Dedifferentiated amniotic fluid mesenchymal stem cell (primary cell): ENCODE results near the gene TSSK3.

Experiments used
- DNase-seq: peaks from one replicate; pipeline ENCODE4 v3.0.0-alpha.2; 2016; ENCODE audit errors: extremely low spot score

TSSK3 gene, protein sequence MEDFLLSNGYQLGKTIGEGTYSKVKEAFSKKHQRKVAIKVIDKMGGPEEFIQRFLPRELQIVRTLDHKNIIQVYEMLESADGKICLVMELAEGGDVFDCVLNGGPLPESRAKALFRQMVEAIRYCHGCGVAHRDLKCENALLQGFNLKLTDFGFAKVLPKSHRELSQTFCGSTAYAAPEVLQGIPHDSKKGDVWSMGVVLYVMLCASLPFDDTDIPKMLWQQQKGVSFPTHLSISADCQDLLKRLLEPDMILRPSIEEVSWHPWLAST

DNA sequence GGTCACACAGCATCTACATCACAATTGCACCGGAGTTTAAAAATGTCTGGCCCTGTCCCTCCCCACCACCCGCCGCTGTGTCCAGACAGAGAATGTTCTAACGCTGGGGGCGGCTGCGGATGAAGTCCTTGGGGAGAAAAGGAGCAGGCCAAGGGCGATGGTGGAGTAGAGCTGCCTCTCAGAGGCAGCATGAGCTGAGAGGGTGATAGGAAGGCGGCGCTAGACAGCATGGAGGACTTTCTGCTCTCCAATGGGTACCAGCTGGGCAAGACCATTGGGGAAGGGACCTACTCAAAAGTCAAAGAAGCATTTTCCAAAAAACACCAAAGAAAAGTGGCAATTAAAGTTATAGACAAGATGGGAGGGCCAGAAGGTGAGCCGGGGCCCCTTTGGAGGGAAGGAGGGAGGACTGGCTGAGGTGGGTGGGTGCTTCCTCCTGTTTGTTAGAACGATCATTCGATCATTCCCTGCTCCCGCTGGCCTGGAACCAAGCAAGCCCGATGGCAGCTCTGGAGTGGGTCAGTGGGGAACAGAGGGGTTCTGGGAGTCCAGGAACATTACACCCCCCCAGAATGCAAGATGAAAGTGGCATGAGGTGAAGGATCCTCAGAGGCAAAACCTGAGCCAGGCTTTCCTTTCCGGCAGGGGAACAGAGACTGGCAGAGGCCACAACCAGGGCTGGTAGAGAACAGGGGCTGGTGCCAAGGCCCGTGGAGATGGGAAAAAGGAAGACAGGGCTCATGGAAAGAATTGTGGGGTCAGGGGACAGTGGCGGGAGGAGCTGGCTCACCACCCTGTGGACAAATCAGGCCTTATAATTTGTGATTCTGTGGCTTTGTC is at the start of gene TSSK3, which contains the start of gene FAM229A:
TSSK3 (plus strand) TSS at position 66 of the 840 bp plus-strand sequence; CDS start at position 229, 163 bp downstream.
FAM229A (minus strand) TSS at position 12 of the 840 bp plus-strand sequence. CDS start 394 bp downstream, outside the sequence.
- no peak for DNase-seq

DNA sequence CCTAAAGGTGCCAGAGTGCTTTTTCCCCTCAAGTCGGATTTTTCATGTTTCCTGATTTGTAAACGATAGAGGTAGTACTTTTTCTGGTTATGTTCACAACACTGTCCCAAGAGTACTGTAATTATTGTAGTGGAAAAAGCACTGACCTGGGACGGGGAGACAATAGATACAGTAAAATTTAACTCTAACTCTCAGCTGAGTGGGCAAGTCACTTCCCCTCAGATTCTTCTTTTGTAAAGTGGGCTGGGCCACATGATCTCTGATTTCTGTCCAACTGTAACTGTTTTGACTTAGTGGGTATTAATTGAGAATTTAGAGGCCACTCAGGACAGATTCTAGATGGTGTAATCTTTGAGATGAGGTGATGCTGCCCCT is 45.4 kb upstream of the TSSK3 start:
- no peak for DNase-seq

DNA sequence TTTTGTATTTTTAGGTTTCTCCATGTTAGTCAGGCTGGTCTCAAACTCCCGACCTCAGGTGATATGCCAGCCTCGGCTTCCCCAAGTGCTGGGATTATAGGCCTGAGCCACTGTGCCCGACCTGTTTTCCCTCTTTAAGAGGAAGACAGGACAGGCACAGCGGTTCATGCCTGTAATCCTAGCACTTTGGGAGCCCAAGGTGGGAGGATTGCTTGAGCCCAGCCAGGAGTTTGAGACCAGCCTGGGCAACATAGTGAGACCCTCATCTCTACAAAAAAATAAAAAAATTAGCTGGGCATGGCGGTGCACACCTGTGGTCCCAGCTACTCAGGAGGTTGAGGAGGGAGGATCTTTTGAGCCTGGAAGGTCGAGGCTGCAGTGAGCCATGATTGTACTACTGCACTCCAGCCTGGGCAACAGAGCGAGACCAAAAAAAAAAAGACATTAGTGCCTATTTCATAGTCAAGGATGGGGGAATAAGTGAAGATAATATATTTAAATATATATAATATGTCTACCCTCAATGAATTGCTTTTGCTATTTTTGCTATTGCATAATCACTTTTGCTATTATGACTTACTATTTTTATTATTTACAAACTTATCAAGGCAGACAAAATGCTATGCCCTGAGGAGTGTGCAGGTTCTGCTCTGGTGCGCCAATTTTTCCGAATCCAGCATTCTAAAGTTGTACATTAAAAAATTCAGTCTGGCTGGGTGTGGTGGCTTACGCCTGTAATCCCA is 44.0 kb upstream of the TSSK3 start:
- DNase-seq, result no peak

DNA sequence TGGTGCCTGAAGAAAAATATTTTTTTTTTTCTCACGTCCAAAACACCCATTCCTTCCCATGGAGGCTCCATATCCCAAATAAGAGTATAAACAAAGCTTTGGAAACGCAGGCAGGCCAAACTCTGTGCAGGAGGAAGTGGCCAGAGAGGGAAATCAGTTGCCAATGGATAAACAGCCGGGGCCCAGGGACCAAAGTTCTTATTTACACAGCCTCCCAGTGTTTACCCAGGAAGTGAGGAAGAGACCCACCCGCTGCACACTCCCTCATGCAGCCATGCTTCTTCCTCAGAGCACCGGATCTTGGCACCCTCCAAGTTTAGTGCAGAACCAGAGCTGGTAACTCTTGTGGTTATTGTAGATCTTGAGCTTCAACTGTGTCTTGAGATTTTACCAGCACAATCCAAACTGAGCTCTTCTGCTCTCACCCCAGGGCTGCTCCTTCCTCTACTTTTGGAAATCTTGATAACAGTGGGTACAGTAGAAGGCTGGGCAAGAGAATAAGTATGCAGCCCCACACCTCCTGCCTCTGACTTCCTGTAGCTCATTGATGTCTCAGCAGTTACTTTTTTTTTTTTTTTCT is 40.5 kb upstream of the TSSK3 start:
- DNase-seq, result no peak

DNA sequence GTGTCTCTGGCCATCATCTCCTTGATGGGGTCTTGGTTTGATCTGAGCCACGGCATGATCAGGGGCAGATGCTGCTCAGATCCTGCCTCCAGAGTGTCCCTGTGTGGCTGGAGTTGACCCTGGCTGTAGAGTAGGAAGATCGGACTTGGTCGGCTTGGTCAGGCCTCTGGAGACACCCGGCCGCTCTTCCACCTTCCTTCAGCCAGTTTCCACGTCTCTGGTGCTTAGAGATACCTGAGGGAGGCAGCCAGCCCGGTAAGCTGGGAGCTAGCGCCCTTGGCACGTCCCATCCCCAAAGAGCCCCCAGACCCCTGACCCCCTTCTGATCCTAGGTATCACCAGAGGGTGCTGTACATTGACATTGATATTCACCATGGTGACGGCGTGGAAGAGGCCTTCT is 35.1 kb upstream of the TSSK3 start:
- DNase-seq, result no peak

DNA sequence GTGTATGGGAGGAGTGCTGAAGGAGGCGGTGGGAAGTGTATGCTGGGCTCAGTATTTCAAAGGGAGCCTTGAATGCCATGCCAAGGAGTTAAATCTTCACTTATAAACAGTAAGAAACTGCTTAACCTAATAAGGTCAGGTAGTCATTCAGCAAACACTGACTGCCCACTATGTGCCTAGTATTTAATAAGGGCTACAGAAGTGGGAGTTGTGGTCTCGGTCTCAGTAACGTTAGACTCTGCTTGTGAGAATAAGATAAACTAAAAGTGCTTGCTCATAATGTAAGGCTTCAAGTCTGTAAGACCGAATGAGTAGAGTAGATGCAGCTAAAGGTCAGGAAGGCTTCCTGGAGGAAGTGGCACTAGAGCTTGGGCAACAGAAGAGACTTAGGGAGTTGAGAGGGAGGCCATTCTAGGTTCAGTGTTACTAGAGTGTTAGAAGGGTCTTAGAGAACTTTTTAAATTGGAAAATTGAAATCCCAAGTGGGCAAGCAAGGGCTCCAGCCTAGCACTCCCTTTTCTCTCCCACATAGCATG is 32.3 kb upstream of the TSSK3 start:
- no peak for DNase-seq

DNA sequence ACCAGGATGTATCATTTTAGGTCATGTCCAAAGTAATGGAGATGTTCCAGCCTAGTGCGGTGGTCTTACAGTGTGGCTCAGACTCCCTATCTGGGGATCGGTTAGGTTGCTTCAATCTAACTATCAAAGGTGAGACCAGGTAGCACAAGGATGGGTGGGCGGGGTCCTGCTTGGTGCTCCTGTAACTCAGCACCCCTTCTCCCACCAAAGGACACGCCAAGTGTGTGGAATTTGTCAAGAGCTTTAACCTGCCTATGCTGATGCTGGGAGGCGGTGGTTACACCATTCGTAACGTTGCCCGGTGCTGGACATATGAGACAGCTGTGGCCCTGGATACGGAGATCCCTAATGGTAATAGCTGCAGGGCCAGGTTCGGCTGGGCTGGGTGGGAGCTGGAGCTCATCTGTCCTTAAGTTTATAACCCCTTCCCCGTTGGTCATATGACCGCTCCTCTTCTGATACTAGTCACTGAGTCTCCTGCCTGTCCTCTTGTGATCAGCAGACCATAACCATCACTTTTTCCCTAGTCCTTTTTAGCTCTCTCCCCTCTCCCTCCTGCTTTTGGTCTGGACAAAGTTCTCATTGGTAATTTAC is 31.7 kb upstream of the TSSK3 start:
- no peak for DNase-seq

DNA sequence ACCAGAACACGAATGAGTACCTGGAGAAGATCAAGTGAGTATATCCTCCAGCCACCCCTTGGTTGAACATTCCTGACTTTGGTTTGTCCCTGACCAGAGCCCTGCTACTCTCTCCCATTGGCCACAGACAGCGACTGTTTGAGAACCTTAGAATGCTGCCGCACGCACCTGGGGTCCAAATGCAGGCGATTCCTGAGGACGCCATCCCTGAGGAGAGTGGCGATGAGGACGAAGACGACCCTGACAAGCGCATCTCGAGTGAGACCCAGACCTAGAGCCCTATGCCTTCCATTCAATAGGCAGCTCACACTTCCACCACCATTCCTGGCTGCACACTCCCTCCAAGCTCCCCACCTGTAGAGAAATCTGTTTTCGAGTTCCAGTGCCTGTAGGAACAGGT is 30.8 kb upstream of the TSSK3 start:
- no peak for DNase-seq

DNA sequence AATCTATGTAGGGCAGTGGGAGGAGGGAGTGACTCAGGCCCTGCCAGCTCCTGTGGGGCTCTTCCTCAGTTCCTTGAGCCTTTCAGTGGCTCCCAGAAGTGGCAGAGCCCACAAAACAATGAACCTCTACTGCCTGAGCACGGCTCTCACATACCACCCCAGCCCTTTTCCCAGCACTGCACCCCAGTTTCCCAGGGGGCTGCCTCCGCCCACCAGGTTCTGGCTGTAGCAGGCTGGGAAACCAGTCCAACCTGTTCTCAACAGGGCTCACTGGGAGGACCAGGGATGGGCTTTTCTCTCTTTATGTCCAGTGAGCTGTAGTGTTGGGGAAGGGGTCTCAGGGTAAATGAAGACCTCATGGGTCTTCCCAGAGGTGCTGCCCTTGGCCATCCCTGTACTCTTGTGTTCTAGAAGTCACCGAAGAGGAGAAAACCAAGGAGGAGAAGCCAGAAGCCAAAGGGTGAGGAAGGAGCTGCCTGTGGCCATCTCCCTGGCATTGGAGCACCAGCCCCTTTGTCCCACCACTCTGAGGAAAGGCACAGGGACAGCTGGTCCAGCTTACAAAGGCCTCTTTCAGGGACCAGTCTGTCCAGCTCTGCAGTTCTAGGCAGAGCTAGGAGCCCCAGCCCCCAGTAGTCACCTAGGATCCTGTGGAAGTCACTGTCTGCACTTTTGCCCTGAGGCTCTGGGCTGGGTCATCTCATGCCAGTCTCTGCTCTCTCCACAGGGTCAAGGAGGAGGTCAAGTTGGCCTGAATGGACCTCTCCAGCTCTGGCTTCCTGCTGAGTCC is 29.9 kb upstream of the TSSK3 start:
- DNase-seq, result no peak

DNA sequence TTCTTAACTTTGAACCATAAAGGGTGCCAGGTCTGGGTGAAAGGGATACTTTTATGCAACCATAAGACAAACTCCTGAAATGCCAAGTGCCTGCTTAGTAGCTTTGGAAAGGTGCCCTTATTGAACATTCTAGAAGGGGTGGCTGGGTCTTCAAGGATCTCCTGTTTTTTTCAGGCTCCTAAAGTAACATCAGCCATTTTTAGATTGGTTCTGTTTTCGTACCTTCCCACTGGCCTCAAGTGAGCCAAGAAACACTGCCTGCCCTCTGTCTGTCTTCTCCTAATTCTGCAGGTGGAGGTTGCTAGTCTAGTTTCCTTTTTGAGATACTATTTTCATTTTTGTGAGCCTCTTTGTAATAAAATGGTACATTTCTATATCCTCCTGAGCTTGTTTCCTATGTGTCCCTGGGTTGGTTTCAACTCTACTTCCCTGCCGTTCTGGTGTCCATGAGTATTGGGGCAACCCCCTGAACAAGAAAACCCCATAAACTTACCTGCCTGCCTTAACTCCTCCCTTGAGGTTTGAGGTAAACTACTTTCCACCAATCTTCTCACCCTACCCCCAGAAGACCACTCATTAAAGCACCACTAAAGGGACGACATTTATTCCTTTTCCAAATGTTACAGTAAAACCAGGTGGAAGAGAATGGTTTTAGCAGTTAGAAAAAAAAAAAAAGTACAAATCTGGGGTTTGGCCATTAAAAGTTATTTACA is 28.9 kb upstream of the TSSK3 start:
- DNase-seq, result no peak

DNA sequence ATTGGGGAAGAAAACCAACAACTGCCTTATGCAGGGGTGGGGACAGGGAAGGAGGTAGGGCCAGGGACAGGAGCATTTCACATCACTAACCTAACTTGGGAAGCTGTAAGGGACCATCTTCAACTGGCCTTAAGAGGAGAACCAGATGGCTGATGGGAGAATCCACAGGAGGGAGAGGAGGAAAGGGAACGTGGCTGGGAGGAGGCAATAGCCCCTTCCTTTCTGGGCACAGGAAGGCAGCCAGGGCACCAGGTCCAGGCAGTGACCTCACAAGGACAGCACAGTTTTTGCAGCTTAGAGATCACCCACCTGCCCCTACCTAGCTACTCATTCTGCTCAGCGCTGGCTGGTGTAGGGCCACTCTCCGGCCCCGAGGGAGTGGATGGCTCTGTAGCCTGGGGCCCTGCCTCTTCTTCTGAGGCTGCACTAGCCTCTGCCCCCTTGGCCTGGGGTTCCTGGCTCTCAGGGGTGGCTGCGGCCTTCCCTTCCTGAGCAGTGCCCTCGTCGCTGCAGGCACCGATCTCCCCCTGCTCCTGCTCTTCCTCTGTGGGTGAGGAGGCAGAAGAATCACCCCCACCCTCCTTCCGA is 28.0 kb upstream of the TSSK3 start:
- no peak for DNase-seq

DNA sequence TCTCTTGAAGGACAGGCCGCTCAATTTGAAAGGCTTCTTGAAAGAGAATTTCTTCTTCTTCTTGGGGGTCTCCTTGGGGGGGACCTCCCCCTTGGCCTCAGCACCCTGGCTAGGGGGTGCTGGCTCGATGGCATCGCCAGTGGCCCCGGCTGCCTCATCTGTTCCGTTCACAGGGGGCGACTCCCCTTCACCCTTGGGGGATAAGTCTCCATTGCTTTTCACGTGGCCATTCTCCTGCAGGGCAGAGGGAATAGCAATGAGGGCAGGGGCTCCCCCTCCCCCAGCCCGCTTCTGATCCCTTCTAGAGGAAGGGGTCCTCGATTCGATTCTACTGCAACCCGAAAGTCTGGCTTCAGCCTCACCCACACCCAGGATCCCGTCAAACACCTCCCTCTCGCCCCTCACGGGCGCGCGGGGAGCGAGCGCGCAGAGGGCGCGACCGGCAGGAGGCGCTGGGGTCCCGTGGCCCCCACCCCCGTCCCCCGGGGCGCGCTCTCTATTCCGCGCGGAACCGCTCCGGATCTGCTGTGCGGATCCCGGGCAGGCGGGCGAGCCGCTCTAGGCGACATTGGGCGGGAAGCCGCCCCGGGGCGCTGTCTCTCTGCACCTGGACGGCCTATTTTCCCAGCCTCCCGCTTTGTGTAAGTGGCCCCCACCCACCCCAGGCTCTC is 27.3 kb upstream of the TSSK3 start:
- no peak for DNase-seq

DNA sequence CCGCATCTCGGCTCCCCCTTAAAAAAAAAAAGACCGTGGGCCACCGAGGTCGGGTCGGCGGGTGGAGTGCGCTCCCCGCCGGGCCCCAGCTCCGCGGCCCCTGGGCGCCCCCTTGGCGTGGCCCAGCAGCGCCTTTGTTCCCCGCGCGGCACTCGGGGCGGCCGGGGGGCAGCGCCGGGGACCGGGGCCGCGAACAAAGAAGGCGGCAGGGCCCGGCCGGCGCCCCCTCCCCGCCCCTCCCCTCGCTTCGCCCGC is 26.9 kb upstream of the TSSK3 start:
- DNase-seq, result no peak

DNA sequence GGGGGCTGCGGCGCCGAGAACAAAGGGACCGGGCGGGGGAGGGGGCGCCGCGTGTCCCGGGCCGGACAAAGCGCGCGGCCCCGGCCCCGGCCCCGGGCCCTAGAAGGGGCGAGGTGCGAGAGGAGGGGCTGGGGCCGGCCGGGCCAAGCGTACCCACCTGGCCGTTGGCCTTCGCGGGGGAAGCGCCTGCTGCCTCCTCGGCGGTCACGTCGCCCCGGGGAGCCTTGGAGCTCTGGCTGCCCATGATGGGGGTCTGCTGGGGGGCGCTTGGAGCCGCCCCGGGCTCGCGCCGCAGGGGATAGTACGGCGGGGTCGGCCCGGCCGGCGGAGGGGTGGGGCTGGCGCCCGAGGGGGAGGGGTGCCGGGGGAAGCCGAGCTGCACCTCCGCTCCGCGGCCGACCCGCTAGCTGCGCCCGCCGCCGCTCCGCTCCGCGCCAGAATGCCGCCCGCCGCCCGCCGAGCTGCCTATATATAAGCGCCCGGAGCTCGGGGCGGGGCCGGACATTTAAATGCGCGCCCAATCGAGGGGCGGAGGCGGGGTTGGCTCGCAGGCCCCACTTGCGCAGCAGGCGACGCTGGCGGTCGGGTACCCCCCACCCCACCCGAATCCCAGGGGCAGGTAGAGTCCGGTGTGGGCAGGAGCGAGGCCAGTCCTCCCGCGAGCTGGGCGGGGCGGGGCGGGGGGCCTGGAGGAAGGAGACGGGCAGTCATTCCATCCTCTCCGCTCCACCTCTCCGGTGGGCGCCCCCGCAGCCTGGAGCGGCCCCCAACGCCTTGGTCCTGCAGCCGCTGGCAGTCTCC is 26.3 kb upstream of the TSSK3 start, which contains the start of gene MARCKSL1:
MARCKSL1 (minus strand) TSS at position 444 of the 801 bp plus-strand sequence; CDS start at position 244, 200 bp downstream.
- no peak for DNase-seq

DNA sequence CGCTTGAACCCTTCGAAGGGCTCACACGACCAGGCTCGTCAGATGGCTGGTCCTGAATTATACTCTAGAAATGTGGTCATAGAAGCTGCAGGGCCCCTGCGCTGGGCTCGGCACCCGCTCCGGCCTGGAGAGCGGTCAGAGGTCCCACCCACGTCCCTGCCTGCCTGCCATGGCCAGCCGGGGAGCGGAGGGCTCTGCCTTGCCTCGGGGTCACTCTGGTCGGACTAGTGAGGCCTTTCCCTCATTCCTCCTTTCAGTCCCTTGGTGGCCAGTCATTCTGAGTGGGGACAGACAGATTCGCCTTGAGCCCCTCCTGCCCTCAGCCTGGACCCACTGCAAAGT is 25.8 kb upstream of the TSSK3 start:
- DNase-seq, result no peak

DNA sequence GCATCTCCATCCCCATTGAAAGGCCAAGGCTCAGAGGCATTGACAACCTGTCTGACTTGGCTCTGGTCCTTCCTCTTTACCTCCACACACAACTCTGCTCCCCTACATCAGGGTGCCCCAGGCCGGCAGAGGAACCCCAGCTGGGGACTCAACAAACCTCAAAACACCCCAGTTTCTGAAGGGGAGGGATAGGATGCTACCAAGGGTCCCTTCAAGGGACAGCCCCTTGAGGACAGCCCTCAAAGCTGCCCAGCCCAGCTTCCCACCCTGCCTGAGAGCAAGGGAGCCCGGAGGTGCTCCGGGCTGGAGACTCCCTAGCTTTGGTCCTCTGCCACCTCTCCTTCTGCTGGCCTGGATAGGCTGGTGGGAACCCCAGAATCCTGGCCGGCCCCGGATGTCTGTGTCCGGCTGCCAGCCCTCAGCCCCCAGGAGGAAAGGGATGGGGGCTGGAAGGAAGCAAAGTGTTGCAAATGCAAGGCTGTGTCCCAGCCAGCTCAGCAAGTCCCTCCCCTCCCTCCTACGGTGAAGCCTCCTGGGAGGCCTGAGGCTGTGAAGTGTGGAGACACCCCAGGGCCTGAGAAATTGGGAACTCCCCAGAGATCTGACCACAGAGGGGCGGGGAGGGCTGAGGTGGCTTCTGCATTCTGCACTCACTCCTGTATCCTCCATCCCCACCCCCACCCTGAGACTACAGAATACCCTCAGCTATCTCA is 25.2 kb upstream of the TSSK3 start:
- DNase-seq, result no peak

DNA sequence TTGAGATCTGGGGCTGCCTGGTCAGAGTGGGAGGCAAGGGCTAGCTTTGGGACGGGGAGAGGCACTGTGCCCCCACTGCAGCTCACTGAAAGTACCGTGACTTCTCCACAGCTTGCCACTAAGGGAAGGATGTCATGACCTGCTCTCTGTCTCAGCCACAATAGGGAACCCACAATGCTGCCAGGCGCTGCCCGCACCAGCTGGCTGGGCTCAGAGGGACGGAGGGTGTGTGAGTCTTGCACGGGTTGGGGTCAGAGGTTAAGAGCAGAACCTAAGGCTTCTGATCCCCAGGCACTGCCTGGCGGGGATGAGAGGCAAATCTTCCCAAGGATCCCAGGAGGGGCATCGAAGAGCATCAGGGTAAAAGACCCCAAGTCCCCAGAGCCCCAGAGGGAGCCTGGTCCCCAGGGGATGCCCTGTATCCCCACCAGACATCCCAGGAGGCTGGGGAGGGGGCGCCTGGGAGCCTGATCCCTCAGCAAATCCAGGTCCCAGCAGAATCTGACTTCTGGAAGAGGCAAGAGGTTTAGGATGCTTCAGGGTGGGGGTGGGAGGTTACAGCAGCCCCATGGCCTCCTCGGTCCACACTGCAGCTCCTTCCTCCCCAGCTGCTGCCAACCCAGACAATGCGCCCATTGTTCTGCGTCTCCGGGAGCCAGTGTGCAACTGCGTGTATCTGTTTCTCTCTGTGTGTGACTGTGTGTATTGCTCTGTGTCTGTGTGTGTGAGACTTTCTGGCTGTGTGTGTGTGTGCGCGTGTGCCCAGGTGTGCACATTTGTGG is 24.3 kb upstream of the TSSK3 start:
- DNase-seq, result no peak
